BJ (cell line): Measurements from ENCODE around the gene CDC20. TPM values are rescaled to one million over a fixed set of nuclear protein-coding genes. Genes with fewer than 3 reads are reported as not detected.

ENCODE experiments used
- CTCF ChIA-PET: fragments of 350-600 bp; formaldehyde crosslinking; extraction: SDS; loops from one replicate; lab custom pipeline; 2021; ENCODE audit warnings: antibody characterized with exemption, inconsistent platforms; lab: Yijun Ruan, JAX
- POLR2A ChIA-PET: fragments of 300-600 bp; sonication (Branson Sonifier 250); formaldehyde crosslinking; extraction: SDS; loops from one replicate; lab custom pipeline; 2021; ENCODE audit warnings: antibody characterized with exemption; lab: Charles Lee
- DNase-seq: peaks from one replicate; pipeline ENCODE4 v3.0.0-alpha.2; 2011; ENCODE audit warnings: low read depth
- H3K27me3 ChIP-seq: 2 replicates; pipeline ENCODE4 v1.6.0; 2011; ENCODE audit warnings: low read length; ENCODE audit not compliant: control insufficient read depth, insufficient read depth
- H3K36me3 ChIP-seq: 2 replicates; pipeline ENCODE4 v1.5.1; 2011; ENCODE audit warnings: low read length; ENCODE audit not compliant: control insufficient read depth, insufficient read depth
- H3K4me3 ChIP-seq: 2 replicates; pipeline ENCODE4 v1.5.1; 2011; ENCODE audit warnings: low read depth, mild to moderate bottlenecking, control low read depth, low read length
- CTCF ChIP-seq: IDR thresholded peaks from 2 replicates; pipeline ENCODE4 v1.5.1; 2011; ENCODE audit warnings: low read depth, mild to moderate bottlenecking, control low read depth, inconsistent platforms, low read length, moderate library complexity; ENCODE audit not compliant: insufficient read depth
- polyA plus RNA-seq: library from polyadenylated mRNA; depleted of rRNA; stranded (reverse); fragments of >200 nt; gene quantifications from 2 replicates; pipeline ENCODE4 v1.2.3, GENCODE V29; 2011

The CDC20 gene
- polyA plus RNA-seq, 1 experiment: 107 TPM

- TF ChIP-seq CTCF: no peak
- no peaks in the 10 kb centered on the region for H3K36me3 ChIP-seq
- peaks cover 7% of the 10 kb centered on the region for H3K27me3 ChIP-seq
- CTCF ChIA-PET: interaction anchor here (0.8 to 1.4 kb wide), 2 partner anchors 9 to 121 kb away, joined by 3 read pairs; no protein-coding TSS in a partner anchor
- POLR2A ChIA-PET: no interaction called here
- H3K4me3 ChIP-seq: peak overlapping the region; percentile 49
- DNase-seq: no peak
Measured at GRCh38 chr1:43348343-43348808, 10.4 kb upstream of the CDC20 start.

DNA sequence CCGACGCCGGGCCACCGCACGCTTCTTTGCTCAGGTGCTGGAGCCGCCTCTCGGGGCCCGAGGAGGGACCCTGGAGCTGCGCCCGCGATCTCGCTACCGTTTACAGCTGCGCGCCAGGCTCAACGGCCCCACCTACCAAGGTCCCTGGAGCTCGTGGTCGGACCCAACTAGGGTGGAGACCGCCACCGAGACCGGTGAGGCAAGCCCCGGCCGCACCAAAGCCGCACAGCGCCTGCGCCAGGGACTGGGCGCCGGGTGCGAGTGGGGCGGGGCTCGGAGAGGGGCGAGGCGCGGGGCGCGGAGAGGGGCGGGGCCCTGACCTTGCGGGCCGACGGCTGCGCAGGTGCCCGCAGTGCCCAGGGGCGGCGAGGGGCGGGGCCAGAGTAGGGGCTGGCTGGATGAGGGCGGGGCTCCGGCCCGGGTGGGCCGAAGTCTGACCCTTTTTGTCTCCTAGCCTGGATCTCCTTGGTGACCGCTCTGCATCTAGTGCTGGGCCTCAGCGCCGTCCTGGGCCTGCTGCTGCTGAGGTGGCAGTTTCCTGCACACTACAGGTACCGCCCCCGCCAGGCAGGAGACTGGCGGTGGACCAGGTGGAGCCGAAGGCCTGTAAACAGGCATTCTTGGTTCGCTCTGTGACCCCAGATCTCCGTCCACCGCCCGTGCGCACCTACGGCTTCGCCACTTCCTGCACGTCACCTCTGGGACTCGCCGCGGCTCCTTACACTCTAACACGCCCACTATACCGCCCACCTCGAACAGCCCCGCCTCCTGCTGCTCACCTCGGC is 9.8 kb upstream of the CDC20 start:
- ChIA-PET CTCF (interaction anchor here (0.8 to 1.4 kb wide), 3 partner anchors 9 to 122 kb away, joined by 3 read pairs; partner anchors contain the start of gene CDC20), POLR2A (no interaction called here)
- DNase-seq: no peak
- H3K36me3 ChIP-seq: no peaks in the 10 kb centered on the region
- TF ChIP-seq CTCF: no peak
- H3K4me3 ChIP-seq: peak overlapping the region; percentile 49
- H3K27me3 ChIP-seq: peaks cover 7% of the 10 kb centered on the region

GRCh38 chr1:43349594-43350306 is 9.0 kb upstream of the CDC20 start:
- TF ChIP-seq CTCF: no peak
- Histone ChIP-seq H3K4me3 (peak overlapping the region; percentile 49), H3K27me3 (peaks cover 7% of the 10 kb centered on the region), H3K36me3 (no peaks in the 10 kb centered on the region; the same call in 1 of the 2 replicates)
- ChIA-PET CTCF (interaction anchor here (0.8 to 1.4 kb wide), 2 partner anchors 9 to 123 kb away, joined by 3 read pairs; partner anchors contain the start of gene CDC20), POLR2A (no interaction called here)
- no peak for DNase-seq

DNA sequence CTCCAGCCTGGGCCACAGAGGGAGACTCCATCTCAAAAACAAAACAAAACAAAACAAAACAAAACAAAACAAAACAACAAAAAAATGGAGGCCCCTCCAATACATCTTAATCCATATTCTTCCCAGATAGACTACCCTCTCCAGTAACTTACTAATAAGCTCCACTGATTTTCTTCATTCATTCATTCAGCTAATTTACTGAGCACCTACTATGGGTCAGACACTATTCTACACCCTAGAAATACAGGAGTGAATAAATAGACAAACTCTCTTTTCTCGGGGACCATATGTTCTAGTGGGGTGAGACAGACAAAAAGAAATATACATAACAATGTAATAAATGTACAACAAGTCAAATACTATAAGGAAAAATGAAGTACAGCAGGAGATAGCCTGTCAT is 7.8 kb upstream of the CDC20 start:
- H3K4me3 ChIP-seq: no peak overlapping the region
- no peak for DNase-seq
- CTCF ChIA-PET: no interaction called here
- H3K27me3 ChIP-seq: peaks cover 6% of the 10 kb centered on the region
- POLR2A ChIA-PET: no interaction called here
- no peak for TF ChIP-seq CTCF
- no peaks in the 10 kb centered on the region; the same call in 1 of the 2 replicates for H3K36me3 ChIP-seq
